HG02840 (cell line): ENCODE results near the gene SPSB4.

ENCODE experiments used
- ATAC-seq: cut with Tn5 transposase; IDR thresholded peaks from one replicate; pipeline ENCODE4 v1.9.1; 2021; ENCODE audit warnings: mild to moderate bottlenecking, moderate library complexity, moderate number of reproducible peaks; ENCODE audit not compliant: unreplicated experiment, low FRiP score

Gene SPSB4

DNA sequence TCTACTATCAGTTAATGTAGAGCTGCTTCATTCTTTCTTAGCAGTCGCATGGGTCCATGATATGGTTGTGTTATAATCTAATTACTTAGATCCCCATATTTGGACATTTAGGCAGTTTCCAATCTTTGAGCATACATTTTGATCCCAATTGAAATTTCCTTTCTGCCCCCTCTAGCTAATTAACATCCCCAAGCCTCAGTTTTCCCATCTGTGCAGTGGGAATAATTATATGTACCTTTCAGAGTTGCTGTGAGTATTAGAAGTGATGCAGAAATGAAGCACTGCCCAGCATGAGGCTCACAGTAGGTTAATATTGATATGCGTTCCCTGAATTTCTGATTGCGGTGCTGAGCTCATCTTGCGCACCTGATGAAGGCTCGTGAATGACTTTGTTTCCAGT lies 21.8 kb downstream of the SPSB4 start:
- ATAC-seq: no peak

DNA sequence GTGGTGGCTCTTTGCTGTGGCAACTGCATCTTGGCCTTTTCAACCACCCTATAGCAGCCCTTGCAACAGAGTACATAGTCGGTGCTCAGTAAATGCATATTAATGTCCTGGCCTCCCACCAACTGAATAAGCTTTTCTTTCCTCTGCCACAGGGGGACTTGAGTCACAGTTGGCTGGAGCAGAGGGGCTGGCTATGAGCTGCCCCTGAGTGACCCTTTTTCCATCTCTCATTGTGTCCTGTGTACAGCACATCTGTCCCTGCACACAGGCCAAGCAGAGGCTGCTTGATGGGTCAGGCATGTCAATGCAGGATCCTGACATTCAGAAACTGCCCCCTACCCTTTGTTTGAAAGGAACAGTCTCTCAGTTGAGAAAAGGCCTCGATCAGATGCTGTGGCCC lies 22.4 kb downstream of the SPSB4 start:
- ATAC-seq: no peak

- no peak for ATAC-seq
Measured at GRCh38 chr3:141074529-141074928, 23.4 kb downstream of the SPSB4 start.

GRCh38 chr3:141076036-141076773 lies 25.1 kb downstream of the SPSB4 start:
- ATAC-seq: no peak

GRCh38 chr3:141076797-141077571 lies 25.8 kb downstream of the SPSB4 start:
- no peak for ATAC-seq

GRCh38 chr3:141077631-141078030 lies 26.5 kb downstream of the SPSB4 start:
- no peak for ATAC-seq

- no peak for ATAC-seq
Measured at GRCh38 chr3:141078200-141078599, 27.1 kb downstream of the SPSB4 start.

DNA sequence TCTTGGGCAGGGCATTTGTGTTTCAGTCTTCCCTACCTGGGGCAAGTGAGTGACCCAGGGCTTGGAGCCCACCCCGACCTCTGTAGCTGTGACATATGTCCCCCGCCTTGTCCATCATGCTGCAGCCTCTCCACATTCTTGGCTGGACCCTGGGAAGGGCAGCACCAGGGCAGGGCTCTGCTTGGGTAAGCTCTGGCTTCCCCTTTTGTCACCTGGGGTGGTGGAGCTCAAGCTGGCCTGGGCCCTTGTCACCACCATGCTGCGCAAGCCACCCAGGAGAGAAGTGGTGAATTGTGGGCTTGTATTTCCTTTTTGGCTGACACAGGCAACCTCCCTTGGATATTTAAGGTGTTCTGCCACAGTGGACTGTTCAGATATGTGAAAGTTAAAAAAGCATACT lies 29.3 kb downstream of the SPSB4 start:
- ATAC-seq: no peak

GRCh38 chr3:141081141-141081795 lies 30.1 kb downstream of the SPSB4 start:
- ATAC-seq: no peak

GRCh38 chr3:141082064-141082463 lies 30.9 kb downstream of the SPSB4 start:
- no peak for ATAC-seq

GRCh38 chr3:141083226-141083625 lies 32.1 kb downstream of the SPSB4 start:
- no peak for ATAC-seq

GRCh38 chr3:141083836-141084649 lies 32.9 kb downstream of the SPSB4 start:
- no peak for ATAC-seq

- no peak for ATAC-seq
Measured at GRCh38 chr3:141085343-141086070, 34.4 kb downstream of the SPSB4 start.

DNA sequence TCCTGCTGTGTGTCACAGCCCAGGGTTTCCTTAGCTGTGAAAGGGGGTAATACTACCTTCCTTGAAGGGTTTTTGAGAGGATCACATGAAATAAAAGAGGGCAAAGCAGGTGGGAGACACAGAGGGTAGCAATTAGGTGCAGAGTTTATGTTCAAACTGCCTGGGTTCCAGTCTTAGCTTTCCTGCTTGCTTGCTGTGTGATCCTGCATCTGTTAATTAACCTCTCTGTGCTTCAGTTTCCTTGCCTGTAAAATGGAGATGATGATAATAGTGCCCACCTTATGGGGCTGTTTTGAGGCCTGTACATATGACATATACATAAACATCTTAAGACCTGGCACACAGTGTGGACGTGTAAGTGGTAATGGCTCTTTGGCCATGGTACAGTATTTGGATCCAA lies 35.0 kb downstream of the SPSB4 start:
- ATAC-seq: no peak

DNA sequence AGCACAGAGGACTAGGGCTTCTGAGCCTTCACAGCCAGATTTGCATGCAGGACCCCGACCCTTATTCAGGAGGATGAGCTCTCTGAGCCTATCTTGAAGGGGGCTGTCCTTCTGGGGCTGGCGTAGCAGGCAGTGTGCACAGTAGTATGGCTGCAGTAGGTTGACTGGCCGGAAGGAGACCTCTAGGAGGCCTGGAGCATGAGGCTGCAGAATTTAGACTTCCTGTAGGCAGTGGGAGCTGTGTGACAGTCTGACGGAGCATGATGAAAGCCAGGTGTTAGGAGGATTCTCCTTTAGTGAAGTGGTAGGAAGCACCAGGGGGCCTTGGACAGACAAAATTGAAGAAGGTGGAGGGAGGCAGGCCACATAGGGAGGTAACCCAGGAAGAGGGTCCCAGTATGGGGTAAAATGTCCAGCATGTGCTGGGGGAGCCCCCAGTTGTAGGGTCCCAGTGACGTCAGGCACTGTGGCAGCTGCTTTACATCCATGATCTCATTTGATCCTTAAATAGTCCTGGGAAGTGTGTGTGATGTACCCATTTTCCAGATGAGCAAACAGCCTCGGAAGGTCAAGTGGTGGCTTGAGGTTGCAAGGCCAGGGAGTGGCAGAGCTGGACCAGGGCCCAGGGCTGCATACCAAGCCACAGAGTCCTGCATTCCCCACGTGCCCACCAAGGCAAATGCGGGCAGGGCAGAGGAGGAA lies 36.1 kb downstream of the SPSB4 start:
- ATAC-seq: no peak

DNA sequence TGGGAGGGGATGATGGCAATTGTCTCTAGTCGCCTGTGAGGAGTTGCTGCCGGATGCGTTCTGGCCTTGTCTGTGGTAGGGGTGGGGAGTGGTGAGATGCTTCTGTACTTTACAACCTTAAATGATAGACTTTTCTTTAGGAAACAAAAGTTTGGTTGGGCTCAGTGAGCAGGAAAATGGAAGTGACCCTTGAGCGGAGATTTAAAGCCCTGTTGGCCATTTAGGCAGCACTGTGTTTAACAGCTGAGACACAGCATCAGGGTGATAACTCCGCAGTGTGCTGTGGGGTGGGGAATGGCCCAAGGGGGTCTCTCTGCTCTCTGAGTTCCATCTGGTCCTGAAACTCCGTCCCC lies 36.6 kb downstream of the SPSB4 start:
- ATAC-seq: no peak

DNA sequence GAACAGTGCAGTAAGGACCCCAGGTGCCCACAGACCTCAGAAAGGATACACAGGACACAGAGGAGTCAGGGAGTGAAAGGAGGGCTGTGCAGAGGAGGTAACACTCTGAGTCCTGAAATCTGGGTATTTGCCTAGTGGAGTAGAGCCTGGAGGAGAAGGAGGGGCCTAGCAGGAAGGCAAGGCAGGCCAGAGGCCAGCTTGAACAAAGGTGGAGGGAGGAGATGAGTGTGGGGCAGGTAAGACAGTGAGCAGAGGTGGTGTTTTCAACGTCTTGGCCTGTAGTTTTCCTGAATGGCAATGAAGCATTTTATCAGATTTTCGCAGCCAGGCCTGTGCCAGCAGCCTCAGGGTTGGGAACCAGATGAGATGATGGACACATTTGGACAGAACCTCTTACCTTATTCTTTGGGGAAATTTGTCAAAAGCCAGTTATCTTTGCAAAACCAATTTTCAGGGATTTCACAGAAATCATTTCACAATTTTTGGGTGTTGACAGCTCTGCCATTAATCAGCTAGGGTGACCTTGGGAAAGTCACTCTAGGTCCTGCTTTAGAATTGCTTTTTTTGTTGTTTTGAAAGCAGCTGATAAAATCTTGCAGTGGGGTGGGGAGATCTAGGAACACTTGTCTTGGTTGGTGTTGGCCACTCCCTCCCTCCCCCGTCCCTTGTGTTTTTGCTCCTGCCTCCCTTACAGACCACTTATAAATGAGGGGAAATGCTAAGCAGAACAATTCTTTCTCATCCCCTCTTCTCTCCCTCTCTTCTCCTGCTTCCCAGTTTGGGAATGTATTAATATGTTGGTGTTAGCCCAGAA lies 38.4 kb downstream of the SPSB4 start:
- ATAC-seq: no peak

- no peak for ATAC-seq
Measured at GRCh38 chr3:141091426-141091825, 40.3 kb downstream of the SPSB4 start.

GRCh38 chr3:141092663-141093062 lies 41.5 kb downstream of the SPSB4 start:
- ATAC-seq: no peak
